GM21529 (cell line): ENCODE measurements around the gene RILPL1.
"Not testable (repeated sequence)": the region's sequence is repeated elsewhere in the genome, so short reads cannot be mapped to it uniquely, and the experiment has no call there.

Source experiments
- ATAC-seq: cut with Tn5 transposase; IDR thresholded peaks from one replicate; pipeline ENCODE4 v1.9.1; 2021; ENCODE audit not compliant: unreplicated experiment

RILPL1 gene

DNA sequence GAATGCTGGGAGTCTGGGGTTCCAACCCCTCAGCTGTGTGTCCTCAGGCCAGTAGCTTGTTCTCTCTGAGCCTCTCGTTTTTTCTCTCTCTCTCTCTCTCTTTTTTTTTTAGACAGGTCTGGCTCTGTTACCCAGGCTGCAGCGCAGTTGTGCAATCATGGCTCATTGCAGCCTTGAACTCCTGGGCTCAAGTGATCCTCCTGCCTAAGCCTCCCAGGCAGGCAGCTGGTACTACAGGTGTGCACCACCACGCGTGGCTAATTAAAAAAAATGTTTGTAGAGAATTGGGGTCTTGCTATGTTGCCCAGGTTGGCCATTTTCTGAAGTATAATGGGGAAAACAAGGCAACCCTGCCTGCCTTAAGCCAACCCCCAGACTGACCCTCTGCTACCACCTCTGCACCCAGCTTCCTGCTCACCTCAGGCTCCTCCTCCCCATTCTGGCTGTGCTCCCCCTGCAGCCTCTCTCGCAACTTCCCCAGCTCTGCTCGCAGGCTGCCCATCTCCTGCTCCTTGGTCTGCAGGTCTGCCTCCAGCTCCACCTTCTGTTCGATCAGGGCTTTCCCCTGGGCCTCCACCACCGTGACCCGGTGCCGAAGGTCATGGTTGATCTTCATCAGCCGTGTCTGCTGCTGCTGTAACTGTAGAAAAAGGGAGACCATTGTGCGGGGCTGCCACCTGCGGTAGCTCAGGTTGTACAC is 35.2 kb downstream of the RILPL1 start:
- ATAC-seq = no peak

DNA sequence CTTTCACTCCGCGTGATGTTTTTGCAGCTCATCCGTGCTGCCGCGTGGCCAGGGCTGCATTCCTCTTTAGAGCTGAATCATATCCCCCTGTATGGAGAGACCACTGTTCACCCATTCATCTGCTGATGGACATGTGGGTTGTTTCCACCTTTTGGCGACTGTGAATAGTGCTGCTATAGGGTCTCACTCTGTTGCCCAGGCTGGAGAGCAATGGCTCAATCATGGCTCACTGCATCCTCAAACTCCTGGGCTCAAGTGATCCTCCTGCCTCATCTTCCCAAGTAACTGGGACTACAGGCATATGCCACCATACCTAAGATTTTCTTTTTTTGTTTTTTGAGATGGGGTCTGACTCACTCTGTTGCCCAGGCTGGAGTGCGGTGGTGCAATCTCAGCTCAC is 36.5 kb downstream of the RILPL1 start:
- ATAC-seq = no peak

DNA sequence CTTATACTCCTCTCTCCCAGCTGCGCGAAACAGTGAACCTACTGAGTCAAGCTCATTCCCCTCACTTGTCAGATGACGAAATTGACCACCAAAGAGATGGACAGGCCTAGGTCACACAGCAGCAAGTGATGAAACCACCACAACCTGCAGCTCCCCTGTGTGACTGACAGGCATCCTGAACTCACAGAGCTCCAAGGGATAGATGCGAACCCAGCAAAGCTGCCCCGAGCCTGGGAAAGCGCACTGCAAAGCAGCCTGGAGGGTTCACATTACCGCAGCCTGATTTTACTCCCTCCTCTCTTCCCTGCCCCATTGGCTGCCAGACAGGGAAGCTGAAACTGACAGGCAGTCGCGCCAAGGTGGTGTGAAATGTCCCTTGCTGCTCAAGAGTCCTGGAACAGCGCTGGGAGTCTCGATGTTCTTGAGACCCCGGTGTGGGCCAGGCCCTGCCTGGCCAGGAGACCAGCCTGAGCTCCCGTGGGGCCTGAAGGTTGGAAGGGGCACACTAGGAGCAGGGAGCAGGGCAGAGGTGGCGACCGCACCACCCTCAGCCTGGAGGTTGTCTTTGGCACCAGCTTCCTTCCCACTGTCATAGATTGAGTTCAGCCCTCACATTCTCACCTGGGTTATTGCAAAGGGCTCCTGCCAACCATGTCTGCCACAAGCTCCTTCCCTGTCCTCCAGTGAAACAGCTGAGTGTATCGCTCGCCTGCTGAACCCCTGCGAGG is 39.2 kb downstream of the RILPL1 start:
- no peak for ATAC-seq

DNA sequence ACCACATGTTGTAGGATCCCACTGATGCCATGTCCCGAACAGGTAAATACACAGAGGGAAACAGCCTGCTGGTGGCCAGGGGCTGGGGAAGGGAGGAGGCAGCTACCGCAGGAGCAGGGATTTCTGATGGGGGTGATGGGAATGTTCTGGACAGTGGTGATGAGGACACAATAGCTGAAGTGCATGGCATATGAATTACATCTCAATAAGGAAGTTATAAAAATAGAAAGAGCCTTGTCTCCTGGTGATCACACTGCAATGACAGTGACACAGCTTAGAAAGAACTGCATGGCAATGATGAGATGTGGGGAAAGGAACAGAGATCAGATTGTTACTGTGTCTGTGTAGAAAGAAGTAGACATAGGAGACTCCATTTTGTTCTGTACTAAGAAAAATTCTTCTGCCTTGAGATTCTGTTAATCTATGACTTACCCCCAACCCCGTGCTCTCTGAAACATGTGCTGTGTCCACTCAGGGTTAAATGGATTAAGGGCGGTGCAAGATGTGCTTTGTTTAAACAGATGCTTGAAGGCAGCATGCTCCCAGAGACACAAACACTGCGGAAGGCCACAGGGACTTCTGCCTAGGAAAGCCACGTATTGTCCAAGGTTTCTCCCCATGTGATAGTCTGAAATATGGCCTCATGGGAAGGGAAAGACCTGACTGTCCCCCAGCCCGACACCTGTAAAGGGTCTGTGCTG is 41.0 kb downstream of the RILPL1 start:
- not testable (repeated sequence) for ATAC-seq

DNA sequence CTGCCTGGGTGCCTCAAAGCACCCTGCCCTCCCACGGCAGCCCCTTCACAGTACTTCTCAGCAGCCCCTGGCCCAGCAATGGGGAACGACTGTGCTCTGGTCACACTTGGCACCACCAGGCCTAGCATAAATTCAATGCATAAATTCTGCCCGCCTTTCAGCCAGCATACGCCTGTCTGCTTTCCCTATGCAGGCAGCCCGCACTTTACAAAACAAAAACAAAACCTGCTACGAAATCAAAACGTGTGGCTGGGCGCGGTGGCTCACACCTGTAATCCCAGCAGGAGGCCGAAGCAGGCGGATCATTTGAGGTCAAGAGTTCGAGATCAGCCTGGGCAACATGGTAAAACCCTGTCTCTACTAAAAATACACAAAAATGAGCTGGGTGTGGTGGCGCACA is 42.0 kb downstream of the RILPL1 start:
- no peak for ATAC-seq

DNA sequence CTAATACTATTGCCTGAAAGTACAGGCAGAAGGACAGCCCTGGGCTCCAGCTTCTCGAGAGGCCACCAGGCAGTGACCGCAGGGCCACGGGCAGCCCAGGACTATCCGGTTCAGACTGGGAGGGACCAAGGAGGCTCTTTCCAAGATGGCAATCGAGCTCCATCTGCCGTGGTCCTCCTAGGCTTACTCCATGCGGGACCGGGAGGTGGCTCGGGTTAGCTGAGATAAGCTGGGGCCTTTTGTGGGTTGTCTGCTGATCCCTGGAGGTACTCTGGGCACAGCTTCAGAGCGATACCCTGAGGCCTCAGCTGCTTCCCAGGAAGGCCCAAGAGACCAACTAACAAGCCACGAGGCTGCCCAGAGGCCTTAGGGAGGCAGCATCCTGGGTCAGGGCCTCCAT is 42.5 kb downstream of the RILPL1 start:
- no peak for ATAC-seq

DNA sequence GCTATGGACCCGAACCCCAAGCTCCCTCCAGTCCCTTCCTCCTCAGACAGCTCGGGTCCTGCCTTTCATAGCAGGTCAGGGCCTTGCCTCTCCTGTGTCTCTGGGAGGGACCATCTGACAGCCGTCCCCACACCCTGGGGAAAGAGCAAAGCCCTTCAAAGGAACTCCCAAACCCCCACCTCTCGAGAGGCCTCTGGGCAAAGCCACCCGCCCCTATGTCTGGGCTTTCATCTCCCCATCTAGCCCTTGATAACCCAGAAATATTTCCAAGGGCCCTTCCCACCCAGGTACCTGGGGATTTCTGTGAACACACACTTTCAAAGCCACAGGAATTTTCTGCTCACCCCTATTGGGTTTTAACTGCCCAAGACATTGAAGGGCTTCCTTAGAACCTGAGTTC is 43.4 kb downstream of the RILPL1 start:
- no peak for ATAC-seq

DNA sequence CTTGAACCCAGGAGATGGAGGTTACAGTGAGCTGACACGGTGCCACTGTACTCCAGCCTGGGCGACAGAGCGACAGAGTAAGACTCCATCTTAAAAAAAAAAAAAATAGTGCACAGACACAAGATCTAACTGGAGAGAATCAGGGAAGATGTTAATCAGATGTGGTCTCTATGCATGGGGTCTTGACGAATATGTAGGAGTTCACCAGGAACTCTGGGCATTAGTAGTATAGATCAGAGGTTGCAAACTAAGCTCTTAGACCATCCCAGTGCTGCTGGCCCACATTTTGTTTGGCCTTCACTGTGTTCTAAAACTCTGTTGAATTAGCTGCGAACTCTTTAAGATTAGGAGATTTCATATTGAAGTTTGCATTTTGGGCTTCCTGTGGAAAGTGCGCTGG is 43.9 kb downstream of the RILPL1 start:
- no peak for ATAC-seq

DNA sequence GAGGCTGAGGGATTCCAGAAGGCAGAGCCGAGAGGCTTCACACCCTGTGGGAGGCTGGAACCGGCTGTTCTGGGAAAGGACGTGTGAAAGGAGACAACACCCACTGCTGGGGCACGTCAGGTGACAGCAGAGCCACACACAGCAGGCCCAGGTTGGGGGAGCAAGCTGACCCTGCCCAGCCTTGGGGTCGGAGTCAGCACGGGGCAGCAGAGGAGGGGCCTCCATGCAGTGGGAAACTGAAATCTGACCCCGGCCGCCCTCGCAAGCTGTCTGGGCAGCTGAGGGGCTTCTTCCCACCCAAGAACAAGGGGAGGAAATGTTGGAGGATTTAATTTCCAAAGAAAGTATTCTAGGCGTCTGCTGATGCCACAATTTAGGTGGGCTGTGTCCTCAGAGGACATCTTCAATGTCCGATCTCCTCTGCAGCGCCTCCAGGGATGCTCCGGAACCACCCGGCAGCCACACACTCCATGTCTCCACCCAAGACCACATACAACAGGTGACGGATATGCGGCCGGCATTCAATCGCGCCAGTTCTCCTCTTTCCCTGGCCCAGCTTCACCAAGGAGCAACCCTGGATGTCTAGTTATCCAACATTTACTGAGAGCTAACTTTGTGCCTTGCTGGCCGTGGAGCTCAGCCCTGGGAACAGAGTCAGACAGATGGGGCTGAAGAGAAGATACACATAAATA is 44.8 kb downstream of the RILPL1 start:
- ATAC-seq = no peak

DNA sequence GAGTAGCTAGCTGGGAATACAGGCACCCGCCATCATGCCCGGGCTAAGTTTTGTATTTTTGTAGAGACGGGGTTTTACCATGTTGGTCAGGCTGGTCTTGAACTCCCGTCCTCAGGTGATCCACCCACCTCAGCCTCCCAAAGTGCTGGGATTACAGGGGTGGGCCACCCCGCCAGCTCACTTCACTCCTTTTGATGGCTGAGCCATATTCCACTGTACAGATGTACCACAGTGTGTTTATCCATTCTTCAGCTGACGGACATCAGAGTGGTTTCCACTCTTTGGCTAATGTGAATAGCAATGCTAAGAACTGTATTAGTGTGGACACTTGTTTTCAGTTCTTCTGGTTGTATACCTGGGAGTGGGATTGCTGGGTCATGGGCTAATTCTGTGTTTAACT is 46.1 kb downstream of the RILPL1 start:
- ATAC-seq = no peak

DNA sequence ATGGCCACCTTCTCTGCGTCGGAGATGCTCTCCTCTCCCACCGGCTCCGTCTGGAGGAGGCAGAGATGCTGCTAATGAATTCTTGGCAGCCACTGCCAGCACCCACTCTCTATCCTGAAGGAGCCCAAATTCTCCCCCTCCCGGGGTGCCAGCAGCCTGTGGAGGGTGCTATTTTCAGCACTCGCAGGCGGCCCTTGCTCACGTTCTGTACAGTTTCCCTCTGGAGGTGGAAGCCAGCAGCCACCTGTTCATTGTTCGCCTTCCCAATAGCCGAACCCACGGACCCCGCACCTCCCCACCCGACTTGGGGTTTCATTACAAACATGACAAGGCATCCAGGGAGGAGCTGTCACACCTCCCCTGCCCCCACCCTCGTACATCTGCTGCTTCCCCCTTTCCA is 47.8 kb downstream of the RILPL1 start:
- ATAC-seq = no peak

DNA sequence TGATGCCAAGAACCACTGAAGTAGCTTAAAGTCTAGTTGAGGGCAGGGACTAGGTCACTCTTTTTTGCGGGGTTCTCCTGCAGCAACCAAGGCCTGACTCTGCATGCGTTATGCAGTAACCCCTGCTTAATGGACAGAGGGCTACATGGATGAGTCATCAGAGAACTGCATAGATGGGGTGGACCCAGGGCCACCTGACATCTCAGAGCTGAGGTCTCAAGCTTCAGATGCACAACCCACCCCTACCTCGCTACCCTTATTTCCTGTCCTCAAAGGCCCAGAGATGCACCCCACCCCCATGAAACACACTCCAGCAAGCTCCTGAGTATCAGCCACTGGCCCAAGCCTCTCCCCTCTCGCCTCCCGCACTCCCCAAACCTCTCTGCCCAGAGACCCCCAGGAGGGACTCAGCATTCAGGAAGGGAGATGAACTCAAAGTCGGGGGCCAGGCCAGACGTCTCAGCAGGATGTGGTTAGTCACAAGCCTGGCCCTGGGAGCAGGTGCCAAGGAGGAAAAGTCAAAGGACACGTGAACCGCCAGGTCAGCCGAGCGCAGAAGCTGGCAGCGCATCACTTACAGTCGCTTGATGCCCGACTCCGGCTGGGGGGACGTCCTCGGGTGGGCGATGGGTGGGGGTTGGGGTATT is 49.8 kb downstream of the RILPL1 start:
- no peak for ATAC-seq

DNA sequence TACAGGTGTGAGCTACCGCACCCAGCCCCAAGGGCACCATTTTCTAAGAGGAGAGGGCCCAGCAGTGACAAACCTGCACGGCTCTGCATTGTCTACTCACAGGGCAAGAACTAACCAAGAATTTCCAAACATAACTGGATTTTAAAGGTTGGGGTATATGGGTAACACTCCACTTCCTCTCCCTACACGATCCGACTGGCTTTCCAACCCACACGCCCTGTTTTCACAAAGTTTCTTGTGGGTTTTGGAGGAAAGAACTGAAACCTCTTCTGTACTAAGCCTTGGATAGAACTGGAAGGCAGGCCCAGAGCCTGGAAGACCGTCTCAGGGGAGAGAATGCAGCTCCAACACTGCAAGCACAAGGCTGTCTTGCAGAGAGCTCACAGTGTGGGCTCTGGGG is 50.6 kb downstream of the RILPL1 start:
- no peak for ATAC-seq

DNA sequence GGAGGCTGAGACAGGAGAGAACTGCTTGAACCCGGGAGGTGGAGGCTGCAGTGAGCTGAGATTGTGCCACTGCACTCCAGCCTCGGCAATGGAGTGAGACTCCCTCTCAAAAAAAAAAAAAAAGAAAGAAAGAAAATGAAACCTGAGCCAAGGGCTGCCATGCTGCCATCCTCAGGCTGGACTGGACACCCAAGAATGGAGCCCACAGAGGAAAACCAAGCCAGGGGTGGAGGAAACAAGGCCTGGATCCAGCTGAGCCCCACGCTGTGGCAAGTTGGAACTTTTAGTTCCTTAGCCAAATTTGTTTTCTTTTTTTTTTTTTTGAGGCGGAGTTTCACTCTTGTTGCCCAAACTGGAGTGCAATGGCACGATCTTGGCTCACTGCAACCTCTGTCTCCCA is 52.3 kb downstream of the RILPL1 start:
- ATAC-seq = not testable (repeated sequence)

DNA sequence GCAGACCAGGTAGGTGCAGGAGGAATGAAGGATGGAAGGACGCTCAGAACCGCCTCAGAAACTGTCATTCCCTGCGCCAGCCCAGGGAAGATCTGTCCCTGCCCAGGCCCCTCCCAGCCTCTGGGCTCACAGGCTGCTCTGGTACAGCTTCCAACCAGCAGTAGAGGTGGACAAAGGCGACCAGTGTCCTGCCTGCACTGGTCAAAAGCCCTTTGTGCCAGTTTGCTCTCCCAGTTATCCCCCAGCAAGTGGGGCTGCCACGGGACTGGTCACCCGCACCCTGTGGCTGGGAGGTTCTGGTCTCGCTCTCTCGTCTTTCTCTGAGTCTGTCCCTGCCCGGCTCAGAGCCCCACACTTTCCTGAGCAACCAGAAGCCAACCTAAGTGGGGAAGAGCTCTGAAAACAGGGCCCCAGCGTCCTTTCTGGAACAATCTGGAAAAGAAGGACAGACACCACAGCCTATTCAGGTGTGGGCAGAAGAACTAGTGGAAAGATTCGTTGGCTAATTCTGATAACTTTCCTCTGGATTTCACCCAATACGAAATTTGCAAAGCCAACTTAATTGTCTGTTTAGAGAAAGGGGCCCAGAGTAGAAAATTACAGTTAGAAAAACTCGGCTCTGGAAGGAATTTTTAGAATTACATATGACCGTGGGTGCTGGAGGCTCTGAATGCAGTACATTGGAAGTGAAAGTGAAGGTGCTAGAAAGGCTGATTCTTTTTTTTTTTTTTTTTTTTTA is 53.9 kb downstream of the RILPL1 start:
- no peak for ATAC-seq

DNA sequence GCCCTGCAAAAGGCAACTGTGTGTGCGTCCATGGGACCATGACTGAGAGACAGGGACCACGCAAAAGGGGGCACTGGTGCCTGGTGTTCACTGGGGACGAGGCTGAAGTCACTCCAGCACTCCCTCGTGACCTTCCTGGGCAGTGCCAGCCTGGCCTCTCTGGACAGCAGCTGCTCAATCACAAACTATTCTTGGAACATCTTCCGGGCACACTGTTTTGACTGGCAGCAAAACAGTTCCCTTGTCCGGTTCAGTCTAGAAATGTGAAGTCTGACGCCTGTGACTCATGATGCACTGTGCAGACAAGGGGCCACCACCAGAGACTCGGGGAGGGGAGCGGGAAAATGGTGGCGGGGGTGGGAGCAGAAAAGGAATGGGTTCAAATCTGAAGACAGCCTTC is 54.8 kb downstream of the RILPL1 start:
- no peak for ATAC-seq

DNA sequence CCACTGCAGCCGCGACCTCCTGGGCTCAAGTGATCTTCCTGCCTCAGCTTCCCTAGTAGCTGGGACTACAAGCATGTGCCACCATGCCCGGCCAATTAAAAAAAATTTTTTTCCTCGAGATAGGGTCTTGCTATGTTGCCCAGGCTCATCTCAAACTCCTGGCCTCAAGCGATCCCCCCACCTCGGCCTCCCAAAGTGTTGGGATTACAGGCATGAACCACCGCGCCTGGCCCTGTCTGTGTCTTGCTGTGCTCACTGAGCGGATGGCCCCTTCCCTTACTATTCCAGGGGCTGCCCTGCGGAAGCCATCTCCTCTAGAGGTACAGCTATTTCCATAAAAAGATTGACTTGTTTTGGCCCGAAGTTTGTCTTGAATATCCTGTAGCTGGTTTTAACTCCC is 55.5 kb downstream of the RILPL1 start:
- ATAC-seq = no peak

DNA sequence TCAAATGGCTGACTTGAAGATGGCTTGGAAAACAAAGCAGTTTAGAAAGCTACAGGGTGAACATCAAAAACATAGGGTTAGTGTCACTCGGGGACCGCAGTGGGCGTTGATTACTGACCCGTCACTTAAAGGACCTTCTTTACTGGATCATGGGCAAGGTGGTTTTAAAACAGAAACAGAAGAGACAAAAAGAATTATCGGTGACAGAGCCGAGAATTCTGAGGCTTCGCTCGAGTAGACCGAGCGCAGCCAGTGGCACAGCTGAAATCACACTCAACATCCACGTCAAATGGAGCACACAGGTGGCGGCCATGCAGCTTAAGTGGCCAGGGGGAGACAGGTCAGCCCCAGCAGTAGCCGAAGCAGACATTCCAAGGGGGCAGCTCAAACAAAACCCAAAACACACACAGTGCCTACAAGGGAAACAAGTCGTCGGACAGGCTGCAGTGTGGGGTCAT is 58.2 kb downstream of the RILPL1 start:
- ATAC-seq = no peak

DNA sequence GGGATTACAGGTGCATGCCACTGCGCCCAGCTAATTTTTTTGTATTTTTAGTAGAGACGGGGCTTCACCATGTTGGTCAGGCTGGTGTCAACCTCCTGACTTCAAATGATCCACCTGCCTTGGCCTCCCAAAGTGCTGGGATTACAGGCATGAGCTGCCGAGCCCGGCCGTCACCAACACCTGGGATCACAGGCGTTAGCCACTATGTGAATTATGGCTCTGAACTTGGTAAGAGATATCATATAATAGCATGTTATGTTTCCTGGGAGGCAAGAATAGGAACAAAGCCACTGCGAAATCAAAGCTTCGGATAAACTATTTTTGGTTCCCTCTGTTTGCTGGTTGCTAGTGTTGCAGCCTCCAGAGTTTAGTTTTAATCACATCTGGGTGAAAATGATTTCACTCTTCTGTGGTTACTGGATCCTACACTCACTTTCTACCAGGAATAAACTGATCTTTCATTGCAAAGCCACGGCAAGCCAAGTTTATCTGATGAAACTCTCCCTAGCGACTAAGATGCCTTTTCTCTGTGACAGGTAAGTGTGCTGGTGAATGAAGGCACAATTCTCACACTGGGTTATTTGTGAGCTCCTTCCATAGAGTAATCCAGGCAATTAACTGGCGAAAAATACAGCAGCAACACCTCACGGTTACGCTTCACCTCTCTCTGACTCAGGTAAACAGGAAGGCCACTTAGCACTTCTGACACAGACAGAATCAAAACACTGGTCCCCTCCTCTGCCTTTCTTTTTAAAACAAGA is 58.9 kb downstream of the RILPL1 start:
- no peak for ATAC-seq

DNA sequence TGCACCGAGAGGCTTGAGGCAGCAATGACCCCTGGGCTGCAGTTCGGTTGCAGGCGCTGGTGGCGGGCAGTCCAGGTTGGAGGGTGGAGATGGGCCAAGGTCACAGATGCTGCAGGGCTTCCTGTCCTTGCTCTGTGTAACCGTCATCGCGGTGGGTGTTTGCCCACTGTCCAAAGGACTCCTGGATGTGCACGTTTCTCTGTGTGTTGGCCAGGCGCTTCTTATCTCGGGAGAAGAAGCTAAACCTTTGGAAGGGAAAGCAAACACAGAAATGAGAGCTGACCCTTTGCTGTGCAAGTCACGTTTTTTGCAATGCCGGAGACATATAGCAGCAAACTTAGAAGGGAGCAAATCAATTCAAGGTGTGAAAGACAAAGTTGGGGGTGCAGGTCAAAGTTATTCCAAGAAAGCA is 61.1 kb downstream of the RILPL1 start:
- ATAC-seq = no peak
